Measurements from ENCODE around the gene NEXN.
"Not testable (repeated sequence)": the region's sequence is repeated elsewhere in the genome, so short reads cannot be mapped to it uniquely, and the experiment has no call there.

NEXN gene

DNA sequence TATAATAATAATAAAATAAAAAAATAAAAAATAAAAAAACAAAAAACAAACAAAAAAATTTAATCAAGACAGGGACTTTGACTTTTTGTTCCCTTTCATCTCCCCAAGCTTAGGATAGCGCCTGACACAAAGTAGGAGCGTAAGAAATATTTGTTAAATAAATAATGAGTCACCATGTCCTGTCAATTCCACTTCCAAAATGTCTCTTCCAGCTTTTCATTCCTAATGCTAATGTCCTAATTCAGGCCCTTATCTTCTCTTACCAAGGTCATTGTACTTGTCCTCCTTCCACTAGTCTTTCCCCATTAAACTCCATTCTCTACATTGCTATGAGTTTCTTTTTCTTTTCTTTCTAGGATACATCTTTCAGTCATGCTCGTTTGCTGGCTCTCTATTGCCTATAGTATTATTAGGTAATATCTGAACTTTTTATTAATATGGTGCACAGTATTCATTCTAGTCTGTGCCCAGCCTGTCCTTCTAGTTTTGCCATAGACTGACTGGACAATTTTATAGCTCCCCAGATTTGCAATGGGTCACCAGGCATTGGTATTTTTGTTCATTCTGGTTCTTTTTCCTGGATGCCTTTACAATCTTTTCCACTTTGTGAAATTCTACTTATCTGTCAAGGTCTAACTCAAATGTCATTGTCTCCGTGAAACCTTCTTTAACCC lies 11.4 kb downstream of the NEXN start:
- no peak overlapping the region for H3K4me3 ChIP-seq (ENCODE audit: control insufficient read depth, low read depth, low read length)
- peak; percentile 47 for DNase-seq (ENCODE audit: low read depth)
- TF ChIP-seq, protein P1, sequence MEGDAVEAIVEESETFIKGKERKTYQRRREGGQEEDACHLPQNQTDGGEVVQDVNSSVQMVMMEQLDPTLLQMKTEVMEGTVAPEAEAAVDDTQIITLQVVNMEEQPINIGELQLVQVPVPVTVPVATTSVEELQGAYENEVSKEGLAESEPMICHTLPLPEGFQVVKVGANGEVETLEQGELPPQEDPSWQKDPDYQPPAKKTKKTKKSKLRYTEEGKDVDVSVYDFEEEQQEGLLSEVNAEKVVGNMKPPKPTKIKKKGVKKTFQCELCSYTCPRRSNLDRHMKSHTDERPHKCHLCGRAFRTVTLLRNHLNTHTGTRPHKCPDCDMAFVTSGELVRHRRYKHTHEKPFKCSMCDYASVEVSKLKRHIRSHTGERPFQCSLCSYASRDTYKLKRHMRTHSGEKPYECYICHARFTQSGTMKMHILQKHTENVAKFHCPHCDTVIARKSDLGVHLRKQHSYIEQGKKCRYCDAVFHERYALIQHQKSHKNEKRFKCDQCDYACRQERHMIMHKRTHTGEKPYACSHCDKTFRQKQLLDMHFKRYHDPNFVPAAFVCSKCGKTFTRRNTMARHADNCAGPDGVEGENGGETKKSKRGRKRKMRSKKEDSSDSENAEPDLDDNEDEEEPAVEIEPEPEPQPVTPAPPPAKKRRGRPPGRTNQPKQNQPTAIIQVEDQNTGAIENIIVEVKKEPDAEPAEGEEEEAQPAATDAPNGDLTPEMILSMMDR (conservative IDR thresholded peaks at IDR 0.05; ENCODE audit: control insufficient read depth, insufficient read depth, low read depth, low read length) = no peak

DNA sequence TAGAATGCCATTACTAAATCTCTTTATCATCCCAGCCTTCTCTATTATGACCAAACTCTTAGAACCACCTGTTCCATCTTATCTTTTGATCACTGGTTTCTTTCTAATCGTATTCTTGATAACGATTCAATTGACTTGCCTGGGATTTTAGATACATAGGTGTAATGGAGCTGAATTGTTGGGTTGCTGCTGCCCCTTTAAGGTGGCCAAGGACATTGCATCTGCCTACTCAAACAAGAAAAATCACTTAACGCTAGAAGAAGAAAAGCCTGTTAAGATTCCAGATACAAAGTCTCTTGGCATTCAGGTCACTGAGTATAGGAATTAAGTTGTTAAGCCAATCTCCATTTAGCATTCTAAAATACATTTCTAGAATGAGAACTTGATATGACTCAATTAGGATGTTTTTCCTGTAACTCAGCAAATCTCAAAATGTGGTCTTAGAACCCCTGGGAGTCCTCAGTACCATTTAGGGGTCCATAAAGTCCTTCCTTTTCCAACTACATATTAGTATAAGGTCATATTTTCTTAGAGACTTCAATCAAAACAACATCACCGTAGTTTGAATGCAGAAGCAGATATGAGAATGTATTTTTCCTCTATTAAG lies 12.4 kb downstream of the NEXN start:
- TF ChIP-seq, protein P1 (conservative IDR thresholded peaks at IDR 0.05; ENCODE audit: control insufficient read depth, insufficient read depth, low read depth, low read length) = peak; percentile 70
- DNase-seq (ENCODE audit: low read depth) = peak; percentile 76
- H3K4me3 ChIP-seq (ENCODE audit: control insufficient read depth, low read depth, low read length) = no peak overlapping the region

DNA sequence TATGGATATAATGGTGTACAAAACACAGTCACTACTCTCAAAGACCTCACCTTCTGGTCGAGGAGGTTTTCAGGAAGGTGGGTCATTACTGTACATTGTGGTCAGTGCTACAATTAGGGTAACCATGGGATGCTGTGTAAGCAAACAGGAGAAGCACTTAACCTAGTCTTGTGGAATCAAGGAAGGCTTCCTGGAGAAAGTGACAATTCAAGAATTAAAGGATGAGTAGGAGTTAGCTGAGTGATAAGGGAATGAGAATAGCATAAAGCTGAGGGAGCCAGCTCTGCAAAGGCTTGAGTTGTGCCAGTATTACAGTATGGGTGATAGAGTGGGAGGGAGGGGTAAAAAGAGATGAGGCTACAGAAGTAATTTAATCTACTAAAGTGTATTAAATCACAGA lies 17.2 kb downstream of the NEXN start:
- DNase-seq (ENCODE audit: low read depth) = no peak
- TF ChIP-seq, protein P1 (conservative IDR thresholded peaks at IDR 0.05; ENCODE audit: control insufficient read depth, insufficient read depth, low read depth, low read length) = no peak
- no peak overlapping the region for H3K4me3 ChIP-seq (ENCODE audit: control insufficient read depth, low read depth, low read length)

DNA sequence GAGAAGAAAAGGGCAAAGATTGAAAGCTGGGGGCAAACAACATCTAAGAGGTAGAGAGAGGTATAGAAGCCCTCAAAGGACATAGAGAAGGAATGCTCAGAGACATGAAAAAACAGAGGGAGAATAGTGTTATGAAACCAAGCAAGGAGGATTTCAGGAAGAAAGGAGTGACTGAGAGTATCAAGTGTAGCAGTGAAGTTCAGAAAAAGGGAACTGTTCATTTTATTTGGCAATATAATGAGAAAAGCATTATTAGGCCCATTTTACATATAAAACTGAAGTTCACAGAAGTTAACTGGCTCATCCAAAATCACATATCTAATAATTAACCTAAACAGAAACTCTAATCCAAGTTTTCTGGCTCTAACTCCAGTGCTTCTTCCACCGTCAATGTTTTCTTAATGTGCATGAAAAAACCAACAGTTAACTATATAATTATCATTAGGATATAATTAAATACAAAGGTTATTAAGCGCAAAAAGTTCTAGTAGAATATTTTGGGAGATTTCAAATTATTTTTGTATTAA lies 17.7 kb downstream of the NEXN start:
- DNase-seq (ENCODE audit: low read depth) = no peak
- TF ChIP-seq, protein P1 (conservative IDR thresholded peaks at IDR 0.05; ENCODE audit: control insufficient read depth, insufficient read depth, low read depth, low read length) = no peak
- H3K4me3 ChIP-seq (ENCODE audit: control insufficient read depth, low read depth, low read length) = no peak overlapping the region

DNA sequence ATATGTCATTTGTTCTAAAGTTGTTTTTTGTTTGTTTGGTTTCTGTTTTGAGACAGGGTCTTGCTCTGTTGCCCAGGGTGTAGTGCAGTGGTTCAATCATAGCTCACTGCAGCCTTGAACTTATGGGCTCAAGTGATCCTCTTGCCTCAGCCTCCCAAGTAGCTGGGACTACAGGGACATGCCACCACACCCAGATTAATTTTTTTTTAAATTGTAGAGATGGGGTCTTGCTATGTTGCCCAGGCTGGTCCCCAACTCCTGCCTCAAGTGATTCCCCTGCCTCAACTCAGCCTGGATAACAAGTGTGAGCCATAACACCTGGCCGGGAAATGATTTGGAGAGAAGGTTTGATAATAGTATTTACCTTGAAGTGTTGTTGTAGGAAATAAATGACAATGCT lies 18.2 kb downstream of the NEXN start:
- no peak for DNase-seq (ENCODE audit: low read depth)
- H3K4me3 ChIP-seq (ENCODE audit: control insufficient read depth, low read depth, low read length) = no peak overlapping the region
- TF ChIP-seq, protein P1 (conservative IDR thresholded peaks at IDR 0.05; ENCODE audit: control insufficient read depth, insufficient read depth, low read depth, low read length) = no peak

DNA sequence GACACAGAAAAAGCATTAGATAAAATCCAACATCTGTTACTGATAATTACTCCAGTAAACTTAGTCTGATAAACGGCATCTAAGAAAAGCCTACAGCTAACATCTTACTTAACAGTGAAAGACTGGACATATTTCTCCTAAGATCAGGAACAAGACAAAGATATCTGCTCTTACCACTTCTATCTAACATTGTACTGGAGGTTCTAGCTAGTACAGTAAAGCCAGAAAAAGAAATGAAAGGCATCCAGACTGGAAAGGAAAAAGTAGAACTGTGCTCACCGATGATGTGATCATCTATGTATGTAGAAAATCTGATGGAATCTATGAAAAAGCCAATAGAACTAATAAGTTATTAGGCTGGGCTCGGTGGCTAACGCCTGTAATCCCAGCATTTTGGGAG lies 21.7 kb downstream of the NEXN start:
- no peak for DNase-seq (ENCODE audit: low read depth)
- no peak overlapping the region for H3K4me3 ChIP-seq (ENCODE audit: control insufficient read depth, low read depth, low read length)
- TF ChIP-seq, protein P1 (conservative IDR thresholded peaks at IDR 0.05; ENCODE audit: control insufficient read depth, insufficient read depth, low read depth, low read length) = no peak

DNA sequence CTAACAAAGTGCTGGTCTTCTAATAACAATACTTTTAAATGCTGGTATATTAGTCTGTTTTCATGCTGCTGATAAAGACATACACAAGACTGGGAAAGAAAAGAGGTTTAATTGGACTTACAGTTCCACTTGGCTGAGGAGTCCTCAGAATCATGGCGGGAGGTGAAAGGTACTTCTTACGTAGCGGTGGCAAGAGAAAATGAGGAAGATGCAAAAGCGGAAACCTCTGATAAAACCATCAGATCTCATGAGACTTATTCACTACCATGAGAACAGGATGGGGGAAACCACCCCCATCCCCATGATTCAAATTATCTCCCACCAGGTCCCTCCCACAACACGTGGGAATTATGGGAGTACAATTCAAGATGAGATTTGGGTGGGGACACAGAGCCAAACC lies 30.5 kb downstream of the NEXN start:
- not testable (repeated sequence) for DNase-seq (ENCODE audit: low read depth); H3K4me3 ChIP-seq (ENCODE audit: control insufficient read depth, low read depth, low read length)

Data from fibroblast of mammary gland (primary cell).